ENCODE data around the gene NFATC1. TPM values are rescaled to one million over a fixed set of nuclear protein-coding genes. Genes with fewer than 3 reads are reported as not detected.

Gene NFATC1
- total RNA-seq, 4 donors from 2014 or later, result 10.1 to 15.0 (median 12.7) TPM

GRCh38 chr18:79545736-79546171, 150.0 kb downstream of the NFATC1 start:
- DNase-seq, result no peak
- H3K36me3 ChIP-seq, result no peaks in the 10 kb centered on the region
- WGBS, 2 donors, result 86 to 89% methylated on average over 7 to 18 of the region's 18 CpGs
- no peaks in the 10 kb centered on the region for H3K9me3 ChIP-seq
- TF ChIP-seq POLR2A (IDR thresholded peaks at IDR 0.05) (no peak), CTCF (IDR thresholded peaks at IDR 0.05) (no peak)
- H3K4me1 ChIP-seq, result no peaks in the 10 kb centered on the region
- H3K27ac ChIP-seq, result no peak overlapping the region
- no peaks in the 10 kb centered on the region for H3K27me3 ChIP-seq
- intact Hi-C loops (cut with DNase I), result no loop called here
- no peak overlapping the region for H3K4me3 ChIP-seq (replicated peaks in 1 of 3)

- H3K27ac ChIP-seq, result no peak overlapping the region
- H3K4me3 ChIP-seq (replicated peaks in 1 of 3), result no peak overlapping the region
- DNase-seq, result no peak
- no peaks in the 10 kb centered on the region for H3K9me3 ChIP-seq
- TF ChIP-seq CTCF (IDR thresholded peaks at IDR 0.05), result no peak
- no peaks in the 10 kb centered on the region for H3K36me3 ChIP-seq
- intact Hi-C loops (cut with DNase I), result no loop called here
- WGBS, 2 donors, result 84 to 91% methylated on average over 23 of the region's 23 CpGs
- no peaks in the 10 kb centered on the region for H3K27me3 ChIP-seq
- H3K4me1 ChIP-seq, result no peaks in the 10 kb centered on the region
Measured at GRCh38 chr18:79546781-79547272, 151.1 kb downstream of the NFATC1 start.

GRCh38 chr18:79547413-79548076, 151.8 kb downstream of the NFATC1 start:
- intact Hi-C loops (cut with DNase I), result no loop called here
- TF ChIP-seq CTCF (IDR thresholded peaks at IDR 0.05), result no peak
- no peak for TF ChIP-seq POLR2A (IDR thresholded peaks at IDR 0.05)
- no peak for DNase-seq

DNA sequence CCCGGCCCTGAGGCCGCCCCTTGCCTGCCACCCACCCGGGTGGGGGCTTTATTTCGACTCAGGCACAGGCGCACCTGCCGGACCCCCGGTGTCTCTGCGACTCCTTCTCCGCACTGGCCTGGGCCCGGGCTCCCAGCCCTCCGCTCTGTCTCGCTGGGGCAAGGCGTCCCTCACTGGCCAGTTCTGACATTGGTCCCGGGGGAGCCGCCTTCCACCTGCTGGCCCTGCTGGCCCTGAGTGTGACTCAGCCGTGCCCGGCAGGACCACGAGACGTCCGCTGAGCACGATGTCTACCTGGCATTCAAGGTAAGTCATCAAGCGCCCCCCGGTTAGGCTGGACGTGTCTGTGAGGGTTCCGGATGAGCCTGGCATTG, 152.3 kb downstream of the NFATC1 start:
- no peaks in the 10 kb centered on the region for H3K4me1 ChIP-seq
- H3K27me3 ChIP-seq, result no peaks in the 10 kb centered on the region
- 92% methylated on average over 21 to 23 of the region's 25 CpGs for WGBS, 2 donors
- H3K27ac ChIP-seq, result no peak overlapping the region
- TF ChIP-seq POLR2A (IDR thresholded peaks at IDR 0.05) (no peak), CTCF (IDR thresholded peaks at IDR 0.05) (no peak)
- intact Hi-C loops (cut with DNase I), result no loop called here
- DNase-seq, result no peak
- no peaks in the 10 kb centered on the region for H3K9me3 ChIP-seq
- no peak overlapping the region for H3K4me3 ChIP-seq (replicated peaks in 1 of 3)
- H3K36me3 ChIP-seq, result no peaks in the 10 kb centered on the region

More at GRCh38 chr18:79547413-79548076, 151.8 kb downstream of the NFATC1 start:
- no peaks in the 10 kb centered on the region for H3K4me1 ChIP-seq
- H3K4me3 ChIP-seq (replicated peaks in 1 of 3), result no peak overlapping the region
- no peaks in the 10 kb centered on the region for H3K27me3 ChIP-seq
- no peak overlapping the region for H3K27ac ChIP-seq
- no peaks in the 10 kb centered on the region for H3K9me3 ChIP-seq
- WGBS, 2 donors, result 82 to 84% methylated on average over 14 to 21 of the region's 36 CpGs
- H3K36me3 ChIP-seq, result no peaks in the 10 kb centered on the region

GRCh38 chr18:79548621-79548985, 152.9 kb downstream of the NFATC1 start:
- intact Hi-C loops (cut with DNase I), result no loop called here
- no peaks in the 10 kb centered on the region for H3K27me3 ChIP-seq
- 89 to 93% methylated on average over 24 of the region's 24 CpGs for WGBS, 2 donors
- no peak for TF ChIP-seq CTCF (IDR thresholded peaks at IDR 0.05)
- TF ChIP-seq POLR2A (IDR thresholded peaks at IDR 0.05), result no peak
- no peak overlapping the region for H3K4me3 ChIP-seq (replicated peaks in 1 of 3)
- no peak overlapping the region for H3K27ac ChIP-seq
- H3K9me3 ChIP-seq, result no peaks in the 10 kb centered on the region
- DNase-seq, result no peak
- no peaks in the 10 kb centered on the region for H3K36me3 ChIP-seq
- H3K4me1 ChIP-seq, result no peaks in the 10 kb centered on the region

Data from thyroid gland (tissue), 4 donors.